ENCODE data around the gene FSTL4.

The FSTL4 gene

DNA sequence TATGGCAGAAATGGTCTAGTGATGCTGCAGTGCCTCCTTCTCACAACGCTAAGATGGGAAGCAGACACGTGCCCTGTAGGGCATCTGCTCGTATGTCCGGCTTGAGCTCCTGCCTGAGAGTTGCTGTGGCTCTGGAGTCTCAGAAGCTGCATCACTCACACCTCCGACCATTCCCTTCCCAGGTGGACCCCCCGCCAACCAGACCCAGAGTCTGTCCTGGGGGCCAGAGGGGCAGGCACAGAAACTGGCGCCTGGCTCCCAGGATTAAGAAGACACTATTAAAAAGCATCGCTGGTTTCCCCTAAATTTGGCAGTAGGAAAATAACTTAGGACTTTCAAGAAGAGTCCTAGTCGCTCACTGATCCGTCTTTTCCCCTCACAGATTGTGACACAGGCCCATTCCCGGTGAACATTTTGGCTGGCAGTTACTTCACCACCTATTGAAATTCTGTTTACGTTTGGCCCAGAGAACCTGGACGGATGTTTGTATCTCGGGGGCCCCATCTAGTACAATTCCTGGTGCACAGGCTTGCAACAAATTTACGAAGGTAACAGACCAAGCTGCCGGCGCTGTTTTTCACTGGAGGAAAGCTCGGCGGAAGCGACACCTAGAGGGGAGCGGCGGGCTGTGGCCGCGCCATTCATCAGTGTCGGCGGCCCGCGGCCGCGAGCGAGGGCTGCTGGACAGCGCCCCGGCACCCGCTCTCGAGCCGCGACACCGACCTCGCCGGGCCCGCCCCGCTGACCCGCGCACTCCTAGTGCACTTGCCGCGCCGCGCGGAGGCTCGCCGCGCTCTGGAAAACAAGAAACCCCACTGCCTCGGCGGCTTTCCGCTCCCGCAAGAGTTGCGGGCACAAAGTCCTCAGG, 1.6 kb downstream of the FSTL4 start:
- no peak for DNase-seq (ENCODE audit: low read depth)

DNA sequence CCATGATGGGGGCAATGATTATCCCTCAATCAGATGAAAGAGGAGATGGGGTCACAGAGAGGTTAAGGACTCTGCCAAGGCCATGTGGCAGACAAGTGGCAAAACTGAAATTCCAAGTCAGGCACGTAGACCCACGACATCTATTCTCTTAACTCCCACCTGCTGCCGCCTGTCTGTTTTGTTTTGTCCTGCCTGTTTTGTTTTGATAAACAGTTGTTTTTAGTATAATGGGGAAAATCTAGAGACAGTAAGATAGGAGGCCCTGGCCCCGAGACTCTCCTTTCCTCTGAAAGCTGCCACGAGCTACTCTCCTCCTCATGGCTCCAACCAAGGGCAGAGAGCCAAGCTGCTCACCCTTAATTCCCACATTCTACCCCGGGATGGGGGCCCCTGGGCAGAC, 4.9 kb downstream of the FSTL4 start:
- no peak for DNase-seq (ENCODE audit: low read depth)

DNA sequence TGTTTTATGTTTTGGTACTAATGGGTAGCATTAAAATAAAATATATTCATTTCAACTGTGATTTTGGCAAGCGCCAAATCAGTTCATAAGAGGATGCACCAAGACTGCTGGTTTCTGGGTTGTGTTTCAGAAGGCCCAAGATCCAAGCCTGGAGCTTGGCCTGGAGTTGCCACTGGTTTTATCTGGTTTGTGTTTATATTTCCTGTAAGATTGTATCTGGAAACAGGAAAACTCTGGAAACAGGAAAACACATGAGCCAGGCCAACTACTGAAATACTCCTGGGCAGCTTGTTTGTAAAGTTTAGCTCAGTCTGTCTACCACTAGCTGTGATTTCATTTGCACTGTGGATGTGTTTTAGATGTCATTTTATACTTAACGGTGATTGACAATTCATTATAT, 5.5 kb downstream of the FSTL4 start:
- DNase-seq (ENCODE audit: low read depth), result no peak

DNA sequence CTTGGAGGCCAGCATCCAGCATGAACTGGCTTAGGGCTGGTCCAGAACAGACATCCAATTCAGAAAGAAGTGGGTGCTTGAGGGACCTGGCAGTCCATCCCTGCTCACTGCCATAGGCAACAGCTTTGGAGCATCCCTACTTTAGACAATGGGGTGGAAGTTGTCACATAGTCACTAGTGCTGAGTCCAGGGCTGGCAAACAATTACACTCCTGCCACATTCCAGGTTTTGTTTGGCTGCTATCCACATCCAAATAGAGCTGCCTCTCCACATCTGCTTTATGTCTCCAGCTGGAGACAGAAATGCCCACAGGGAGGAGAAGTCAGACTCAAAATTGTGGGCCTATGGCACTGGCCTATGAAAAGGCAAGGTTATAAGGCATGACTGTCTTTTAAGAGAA, 7.0 kb downstream of the FSTL4 start:
- no peak for DNase-seq (ENCODE audit: low read depth)

DNA sequence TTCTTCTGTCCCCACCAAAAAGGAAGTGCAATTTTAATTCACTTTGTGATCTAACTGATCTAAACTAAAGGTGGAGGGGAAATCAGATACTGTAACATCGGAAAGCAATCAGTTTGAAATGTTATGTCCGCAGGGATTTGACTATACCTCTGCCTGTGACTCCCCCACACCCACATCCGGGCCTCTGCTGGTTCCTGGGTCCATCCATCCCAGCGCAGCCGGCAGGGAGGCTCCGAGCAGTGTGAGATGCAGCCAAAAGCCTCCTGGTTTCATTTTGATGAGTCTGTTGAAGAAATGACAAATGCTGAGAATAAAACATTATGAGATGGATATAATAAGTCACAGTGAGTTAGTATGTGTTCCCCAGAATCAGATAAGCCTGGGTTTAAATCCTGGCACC, 8.6 kb downstream of the FSTL4 start:
- no peak for DNase-seq (ENCODE audit: low read depth)

DNA sequence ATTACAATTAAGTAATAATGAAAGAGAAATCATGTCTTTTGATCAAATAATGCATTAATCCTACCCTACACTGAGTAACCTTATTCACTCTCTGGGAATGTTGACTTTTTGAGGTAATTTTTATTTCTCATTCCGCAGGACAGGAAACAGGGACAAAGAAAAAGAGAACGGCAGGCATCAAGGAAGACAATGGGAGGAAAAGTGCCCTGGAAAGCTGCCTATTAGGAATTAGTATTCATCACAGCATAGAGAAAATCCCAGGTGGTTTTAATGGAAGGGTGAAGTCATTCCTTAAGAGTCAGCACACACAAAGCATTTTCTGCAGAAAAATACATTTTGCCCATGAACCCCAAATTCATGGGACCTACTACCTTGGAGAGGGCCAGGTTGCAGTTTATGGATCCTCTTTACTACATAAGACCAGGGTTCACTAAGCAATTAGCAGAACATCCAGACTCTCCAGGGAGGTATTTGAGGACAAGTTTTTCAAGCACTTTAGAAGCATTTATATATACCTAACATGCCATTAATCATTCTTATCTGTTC, 9.4 kb downstream of the FSTL4 start:
- no peak for DNase-seq (ENCODE audit: low read depth)

DNA sequence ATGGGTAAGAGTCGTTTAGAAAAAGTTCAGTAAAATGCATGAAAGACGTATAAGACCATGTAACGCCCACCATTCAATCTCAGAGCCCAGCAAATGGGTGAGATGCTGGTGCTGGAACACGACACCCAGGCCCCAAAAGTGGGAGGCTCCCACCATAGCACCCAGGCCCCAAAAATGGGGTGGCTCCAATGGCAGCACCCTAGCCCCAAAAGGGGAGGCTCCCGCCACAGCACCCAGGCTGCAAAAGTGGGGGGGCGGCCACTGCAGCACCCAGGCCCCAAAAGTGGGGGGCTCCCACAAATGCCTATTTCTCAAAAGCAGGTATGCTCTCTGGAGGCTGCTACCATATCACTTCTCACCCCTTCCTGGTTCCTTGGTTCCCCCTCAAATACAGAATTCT, 12.7 kb downstream of the FSTL4 start:
- DNase-seq (ENCODE audit: low read depth), result no peak

DNA sequence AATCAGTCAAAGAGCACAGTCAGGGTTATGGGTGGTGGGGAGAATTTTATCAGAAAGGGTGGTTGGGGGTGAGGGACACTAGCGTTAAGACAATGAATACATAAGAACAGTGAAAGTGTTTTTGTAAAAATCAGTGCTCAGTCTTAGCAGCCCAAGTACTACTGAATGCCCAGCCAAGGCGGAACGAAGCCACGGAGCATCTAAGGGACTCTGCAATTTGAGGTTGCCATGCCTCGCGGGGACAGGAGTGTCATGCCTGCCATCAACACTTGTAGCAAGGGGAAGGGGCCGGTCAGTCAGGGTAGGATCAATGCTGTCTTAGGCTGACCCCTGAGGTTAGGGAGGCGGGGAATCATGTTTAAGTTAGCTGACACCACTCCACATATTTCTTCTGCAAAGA, 13.3 kb downstream of the FSTL4 start:
- no peak for DNase-seq (ENCODE audit: low read depth)

DNA sequence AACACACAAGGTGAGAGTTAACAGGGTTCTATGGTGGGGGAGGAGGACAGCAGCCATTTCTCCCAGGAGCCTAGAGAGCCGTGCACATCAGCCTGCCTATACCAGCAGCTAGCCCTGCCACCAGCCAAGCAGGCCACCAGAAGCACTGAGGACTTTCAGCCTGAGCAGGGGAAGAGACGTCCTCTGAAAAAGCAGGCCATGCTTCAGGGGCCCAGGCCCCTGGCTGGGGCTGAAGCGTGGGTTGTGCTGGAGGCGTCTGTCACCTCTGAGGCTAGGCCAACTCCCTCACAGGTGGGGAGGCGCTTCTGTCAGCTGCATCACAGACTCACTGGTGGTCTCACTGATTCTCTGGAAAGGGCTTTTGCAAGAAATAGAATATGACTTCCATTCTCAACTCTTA, 16.3 kb downstream of the FSTL4 start:
- no peak for DNase-seq (ENCODE audit: low read depth)

DNA sequence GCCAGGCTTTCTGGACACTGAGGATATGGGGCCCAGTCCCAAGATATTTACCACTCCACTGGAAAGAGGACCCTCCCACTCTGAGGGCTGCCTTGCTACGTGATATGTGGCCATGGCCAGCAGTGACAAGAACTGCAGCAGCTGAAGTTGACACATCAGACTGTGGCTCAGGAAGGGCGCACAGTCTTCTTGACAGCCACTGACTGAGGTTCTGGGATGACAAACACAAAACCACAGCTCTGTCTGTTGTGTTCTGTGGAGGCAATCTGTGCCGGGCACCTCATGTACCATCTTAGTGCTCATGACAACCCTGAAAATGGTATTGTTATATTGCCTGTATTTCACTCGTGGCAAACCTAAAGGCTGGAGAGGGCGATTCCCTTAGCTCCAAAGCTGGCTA, 16.9 kb downstream of the FSTL4 start:
- DNase-seq (ENCODE audit: low read depth), result no peak

DNA sequence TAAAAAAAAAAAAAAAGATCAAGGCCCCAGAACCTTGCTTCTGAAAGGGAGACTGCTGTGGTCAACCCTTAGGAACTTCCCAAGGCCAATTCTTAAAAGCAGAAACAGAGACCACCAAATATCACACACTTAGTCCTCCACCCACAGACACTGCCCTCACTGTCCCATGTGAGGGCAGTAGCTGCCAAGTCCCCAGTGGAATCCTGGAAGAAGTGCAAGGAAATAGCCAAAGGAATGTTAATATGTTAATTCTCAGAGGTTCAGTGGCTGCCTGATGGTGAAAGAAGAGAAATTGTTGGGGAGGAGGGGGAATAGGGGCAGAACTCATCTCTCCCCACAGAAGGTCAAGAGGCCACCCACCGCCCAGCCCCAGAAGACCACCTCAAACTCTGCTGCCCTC, 23.1 kb downstream of the FSTL4 start:
- DNase-seq (ENCODE audit: low read depth), result no peak

DNA sequence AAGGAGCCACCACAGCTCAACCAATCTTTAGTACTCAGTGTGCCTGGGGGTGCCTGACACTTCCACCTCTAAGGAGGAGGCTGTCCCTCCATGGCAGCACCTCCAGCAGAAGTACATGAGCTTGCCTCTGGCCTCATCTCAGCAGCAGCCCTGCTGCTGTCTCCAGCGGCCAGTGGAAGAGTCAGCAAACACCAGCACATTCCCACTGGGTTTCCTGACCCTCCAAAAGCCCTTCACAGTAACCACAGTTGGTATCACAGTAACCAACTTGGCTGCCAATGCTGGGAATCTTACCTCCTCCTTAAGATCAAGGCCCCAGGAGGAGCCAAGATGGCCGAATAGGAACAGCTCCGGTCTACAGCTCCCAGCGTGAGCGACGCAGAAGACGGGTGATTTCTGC, 29.4 kb downstream of the FSTL4 start:
- no peak for DNase-seq (ENCODE audit: low read depth)

DNA sequence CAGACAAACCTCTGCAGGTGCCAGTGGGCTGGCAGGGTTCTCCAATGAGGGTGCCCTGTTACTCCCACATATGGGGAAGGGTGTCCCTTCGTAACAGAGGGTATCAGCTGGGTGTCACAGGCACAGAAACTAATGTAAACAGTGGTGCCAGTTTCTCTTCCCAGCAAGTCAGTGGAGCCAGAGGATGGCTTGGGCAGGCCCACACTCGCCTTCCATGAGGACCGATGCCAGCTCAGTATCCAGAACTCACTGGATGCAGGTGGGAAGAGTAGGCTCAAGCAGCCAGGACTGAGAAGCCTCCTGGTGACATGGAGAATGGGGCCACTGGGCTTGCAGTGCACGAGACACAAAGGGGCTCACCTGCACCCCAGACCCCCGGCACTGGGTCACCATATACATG, 30.4 kb downstream of the FSTL4 start:
- no peak for DNase-seq (ENCODE audit: low read depth)

DNA sequence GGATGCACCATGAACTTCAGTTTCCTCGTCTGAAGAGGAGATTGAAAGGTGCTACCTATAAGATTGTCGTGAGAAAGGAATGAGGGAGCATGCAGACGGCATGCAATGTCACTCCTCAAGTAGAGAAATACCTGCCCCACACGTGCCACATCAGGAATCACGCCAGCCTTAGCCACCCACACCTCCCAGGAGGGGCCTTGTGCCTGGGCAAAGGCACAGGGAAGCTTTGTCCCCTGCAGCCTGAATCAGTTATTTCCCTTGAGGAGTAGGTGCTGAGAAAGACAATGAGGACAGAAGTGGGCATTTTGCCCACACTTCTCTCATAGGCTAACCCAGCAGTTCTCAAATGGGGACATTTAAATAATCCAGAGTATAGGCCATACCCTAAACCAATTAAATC, 31.0 kb downstream of the FSTL4 start:
- DNase-seq (ENCODE audit: low read depth), result no peak

DNA sequence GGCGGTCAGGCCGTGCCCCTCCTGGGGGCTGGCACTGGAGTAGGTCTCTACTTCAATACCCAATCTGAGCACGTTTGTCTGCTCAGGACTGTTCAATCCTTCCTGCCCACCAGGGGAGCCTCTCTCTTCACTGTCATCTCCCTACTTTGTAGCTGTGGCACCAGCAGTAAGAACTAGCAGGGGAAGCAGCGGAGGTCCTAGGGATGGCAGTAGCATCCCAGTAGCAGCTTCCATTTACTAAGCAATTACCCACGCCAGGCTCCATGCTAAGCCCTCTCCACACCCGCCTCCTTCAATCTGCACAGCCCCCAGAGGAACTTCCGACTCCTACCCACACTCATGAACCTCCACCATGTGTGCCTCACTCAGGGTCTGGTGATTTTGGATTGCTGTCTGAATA, 31.7 kb downstream of the FSTL4 start:
- no peak for DNase-seq (ENCODE audit: low read depth)

DNA sequence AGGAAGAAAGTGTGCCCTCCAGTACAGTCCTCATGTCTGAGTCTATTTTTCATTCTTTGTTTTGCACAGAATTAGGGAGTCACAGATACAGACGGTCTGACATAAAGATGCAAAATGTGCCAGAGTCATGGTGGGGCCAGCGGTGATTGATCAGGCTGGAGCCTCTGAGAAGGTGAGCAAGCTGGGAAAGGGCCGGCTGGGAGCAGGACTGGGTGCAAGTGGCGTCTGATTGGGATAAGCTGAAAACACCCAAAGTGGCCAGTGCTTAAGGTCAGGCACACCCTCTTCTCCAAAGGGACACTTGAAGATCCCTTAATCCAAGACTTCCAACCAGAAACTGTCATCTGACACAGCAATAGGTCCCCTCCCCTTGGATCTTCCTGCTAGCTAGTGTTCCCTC, 32.6 kb downstream of the FSTL4 start:
- no peak for DNase-seq (ENCODE audit: low read depth)

DNA sequence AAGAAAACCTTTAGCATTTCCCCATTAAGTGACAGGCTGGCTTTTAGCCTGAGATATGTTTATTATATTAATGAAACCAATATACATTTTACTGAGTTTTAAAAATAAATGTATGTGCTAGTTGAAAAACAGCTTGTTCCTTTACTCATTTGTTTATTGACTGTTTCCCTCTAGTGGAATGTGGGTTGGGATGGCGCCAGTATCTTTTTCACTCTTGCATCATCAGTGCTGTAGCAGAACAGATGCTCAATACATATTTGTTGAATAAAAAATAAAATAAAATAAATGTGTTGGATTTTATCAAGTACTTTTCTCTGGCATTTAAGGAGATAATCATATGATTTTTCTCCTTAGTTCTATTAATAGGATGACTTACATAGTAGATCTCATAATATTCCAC, 43.0 kb downstream of the FSTL4 start:
- DNase-seq (ENCODE audit: low read depth), result no peak

DNA sequence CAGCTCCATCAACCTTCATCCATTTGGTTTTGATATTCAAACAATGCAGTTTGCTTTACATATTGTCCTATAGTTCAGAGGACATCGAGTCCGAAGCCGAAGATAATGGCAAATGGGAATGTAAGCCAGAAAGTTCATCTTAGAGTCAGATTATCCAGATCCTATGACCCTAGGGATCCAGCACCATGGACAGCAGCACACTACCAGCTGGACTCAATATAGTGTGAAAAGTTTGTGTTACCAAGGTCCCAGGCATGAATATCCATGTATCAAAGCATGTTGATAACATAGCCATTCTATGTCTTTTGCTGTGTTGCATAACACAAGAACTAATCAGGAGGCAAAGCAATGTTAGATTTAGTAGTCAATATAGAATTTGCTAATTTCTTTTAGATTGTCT, 46.3 kb downstream of the FSTL4 start:
- no peak for DNase-seq (ENCODE audit: low read depth)

DNA sequence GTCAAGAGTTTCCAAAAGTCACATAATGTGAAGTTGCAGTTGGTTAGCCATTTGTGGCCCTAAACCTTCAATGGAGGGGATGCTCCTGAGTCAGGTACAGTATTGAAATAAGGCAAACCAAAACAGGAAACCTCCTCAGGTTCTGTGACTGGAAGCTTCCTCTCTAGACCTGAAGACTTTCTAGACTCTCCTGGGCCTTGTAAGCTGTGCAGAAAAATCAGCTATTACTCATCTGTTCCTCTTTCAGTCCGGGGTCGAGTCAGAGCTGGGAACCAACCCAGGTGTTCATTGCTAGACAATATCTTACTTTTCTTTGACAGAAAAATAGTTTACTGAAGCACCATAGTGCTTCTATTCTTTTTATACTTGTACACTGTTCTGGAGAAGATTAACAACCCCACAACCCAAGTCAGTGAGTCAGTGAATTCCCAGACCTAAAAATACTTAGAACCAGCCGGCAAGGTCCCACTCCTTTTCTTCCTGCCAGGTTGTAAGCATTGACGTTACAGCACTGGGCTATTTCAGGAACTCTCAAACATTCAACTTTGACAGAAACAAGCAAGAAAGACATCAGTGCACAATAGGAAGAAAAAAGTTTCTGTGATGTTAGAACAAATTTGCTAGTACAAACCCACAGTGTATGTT, 47.3 kb downstream of the FSTL4 start:
- DNase-seq (ENCODE audit: low read depth), result no peak

DNA sequence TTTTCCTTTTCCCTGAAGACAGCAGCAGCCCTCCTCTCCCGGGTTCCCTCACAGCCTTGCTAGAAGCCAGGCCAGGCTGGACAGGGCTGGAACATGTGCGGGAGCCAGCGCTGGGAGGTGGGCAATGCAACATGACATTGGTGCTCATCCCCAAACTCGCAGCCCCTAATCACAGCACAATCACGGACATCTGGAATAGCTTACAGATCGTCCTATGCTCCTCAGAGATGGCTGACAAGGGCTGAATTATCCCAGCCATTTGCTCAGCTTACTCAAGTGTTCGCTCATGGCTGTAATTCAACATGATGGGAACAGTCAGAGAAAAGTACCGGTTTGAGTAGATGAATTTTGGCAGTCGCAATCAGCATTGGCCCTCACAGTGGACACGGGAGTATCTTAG, 49.8 kb downstream of the FSTL4 start:
- no peak for DNase-seq (ENCODE audit: low read depth)

DNA sequence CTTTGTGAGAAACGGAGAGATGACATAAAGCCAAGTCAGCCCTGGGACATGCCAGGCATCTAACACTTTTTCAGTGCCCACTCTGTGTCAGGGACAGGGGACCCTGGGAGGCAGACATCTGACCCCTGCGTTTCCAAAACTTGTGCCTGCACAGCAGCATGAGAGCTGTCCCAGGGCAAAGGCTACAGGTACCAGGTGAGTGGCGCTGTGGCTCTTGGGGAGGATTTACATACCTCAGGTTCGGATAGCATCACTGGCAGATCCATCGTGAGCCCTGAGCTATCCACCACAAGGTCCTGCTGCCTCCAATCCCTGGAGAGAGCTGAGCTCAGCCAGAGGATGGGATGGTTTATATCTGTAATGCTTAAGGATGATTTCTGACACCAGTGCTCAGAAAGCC, 52.4 kb downstream of the FSTL4 start:
- DNase-seq (ENCODE audit: low read depth), result no peak

DNA sequence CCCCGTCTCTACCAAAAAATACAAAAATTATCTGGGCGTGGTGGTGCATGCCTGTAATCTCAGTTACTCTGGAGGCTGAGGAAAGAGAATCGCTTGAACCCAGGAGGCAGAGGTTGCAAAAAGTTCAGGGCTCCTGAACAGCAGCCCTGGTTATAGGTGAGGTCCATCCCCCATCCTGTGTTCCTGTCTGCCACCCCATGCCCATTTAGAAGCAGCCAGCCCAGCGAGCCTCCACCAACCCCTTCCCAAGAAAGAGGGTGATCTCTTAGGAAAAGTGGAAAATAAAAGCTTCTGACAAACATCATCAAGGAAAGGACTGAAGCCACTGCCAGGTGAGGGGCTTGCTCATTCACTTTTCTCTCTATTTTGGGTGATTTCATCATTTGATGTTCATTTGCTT, 55.8 kb downstream of the FSTL4 start:
- no peak for DNase-seq (ENCODE audit: low read depth)

DNA sequence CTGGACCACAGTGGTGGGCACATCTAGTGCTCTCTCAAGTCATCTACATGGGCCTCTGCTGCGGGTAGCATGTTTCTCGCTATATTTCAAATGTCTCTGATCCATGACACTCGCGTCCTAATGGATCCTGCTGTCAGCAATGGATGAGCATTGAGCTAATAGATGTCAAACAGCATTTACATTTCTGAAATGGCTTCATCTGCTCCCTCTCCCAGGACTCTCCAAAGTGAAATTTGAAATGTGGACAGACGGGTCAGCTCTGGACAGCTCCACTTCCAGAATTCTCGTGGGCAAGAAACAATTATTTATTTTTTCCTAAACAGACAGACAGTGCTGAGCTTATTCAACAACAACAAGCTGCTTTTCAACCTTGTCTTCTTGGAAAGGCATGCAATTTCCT, 58.1 kb downstream of the FSTL4 start:
- no peak for DNase-seq (ENCODE audit: low read depth)

Measured in stimulated activated CD8-positive, alpha-beta memory T cell treated with anti-CD3 and anti-CD28 coated beads, Interleukin-12 subunit alpha, Interleukin-12 subunit beta, amount 100 ng/mL, for 4 hours (primary cell).